Fibroblast of gingiva (primary cell): ENCODE data around the gene ETV5.
A peak's percentile ranks its signal among the peaks of the same experiment; 100 is the strongest.

Experiments used
- DNase-seq: peaks from one replicate; pipeline ENCODE4 v3.0.0-alpha.2; 2011; ENCODE audit warnings: low read depth

ETV5 gene

DNA sequence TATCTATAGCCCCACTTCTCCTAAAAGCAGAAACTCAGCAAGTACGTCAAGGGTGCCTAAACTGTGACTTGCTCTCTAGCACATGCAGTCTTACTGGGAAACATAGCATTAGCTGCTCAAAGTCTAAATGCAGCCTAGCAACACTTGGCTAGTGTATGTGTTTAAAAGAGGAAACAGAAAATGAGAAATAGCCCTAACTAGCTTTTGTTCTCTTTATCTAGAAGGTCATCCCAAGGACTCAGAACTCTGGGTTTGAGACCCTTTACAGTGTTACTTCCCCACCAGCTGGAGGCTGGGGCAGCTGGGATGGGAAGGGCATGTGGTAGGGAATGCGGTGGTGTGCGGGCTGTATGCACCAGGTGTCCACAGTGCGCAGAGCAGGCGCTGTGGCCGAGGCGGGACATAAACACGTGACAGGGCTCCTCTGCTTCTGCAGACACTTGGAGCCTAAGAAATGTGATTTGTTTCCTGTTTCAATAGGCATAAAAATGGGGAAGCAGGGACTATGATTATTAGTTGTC lies 13.3 kb downstream of the ETV5 start:
- DNase-seq: no peak

DNA sequence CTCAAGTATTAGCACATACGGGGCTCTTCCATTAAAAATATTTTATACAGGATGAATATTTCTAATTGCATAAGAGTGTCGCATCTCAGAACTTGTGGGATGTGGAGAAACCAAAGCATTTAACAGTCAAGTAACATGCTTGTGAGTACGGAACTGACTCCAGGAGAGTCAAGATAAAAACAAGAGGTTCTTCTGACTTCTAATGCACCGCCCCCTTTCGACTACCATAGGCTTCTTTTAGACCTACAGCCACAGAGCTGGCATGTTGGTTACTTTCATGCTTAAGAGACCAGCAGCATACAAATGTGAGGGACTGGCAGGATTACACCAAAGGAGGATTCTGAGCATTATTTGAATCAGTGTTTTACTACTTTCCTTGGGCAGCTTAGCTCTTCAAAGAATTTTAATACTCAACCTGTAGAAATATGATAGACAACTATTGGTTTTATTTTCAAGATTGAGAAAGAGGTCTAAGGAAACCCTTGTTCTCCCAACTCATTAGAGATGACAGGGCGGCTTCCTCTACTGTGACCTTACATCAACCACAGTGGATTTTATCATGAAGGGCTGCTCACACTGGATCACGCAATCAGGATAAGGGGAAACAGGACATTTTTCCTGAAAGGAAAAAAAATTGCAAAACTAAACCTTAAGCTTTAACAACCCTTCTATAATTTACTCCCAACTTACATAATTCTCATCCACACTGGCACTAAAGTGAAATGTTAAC lies 14.0 kb downstream of the ETV5 start:
- DNase-seq: no peak

DNA sequence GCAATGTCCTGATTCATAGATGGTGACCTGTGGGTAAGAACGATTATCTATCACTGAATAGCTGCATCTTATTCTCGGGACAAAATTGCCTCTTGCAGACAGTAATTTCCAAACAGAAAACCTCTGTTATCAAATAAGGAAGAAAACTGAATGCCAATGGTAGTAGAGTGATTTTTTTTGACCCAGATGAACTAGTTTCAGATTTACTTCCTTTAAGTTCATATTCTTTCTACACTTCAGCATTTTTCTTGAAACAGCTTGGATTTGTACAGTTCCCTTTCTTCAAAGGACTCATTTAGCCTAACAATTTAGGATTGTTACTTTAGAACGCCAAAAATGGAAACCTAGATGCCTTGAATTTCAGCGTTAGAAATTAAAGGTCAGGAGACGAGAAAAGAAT lies 14.6 kb downstream of the ETV5 start:
- DNase-seq: no peak

DNA sequence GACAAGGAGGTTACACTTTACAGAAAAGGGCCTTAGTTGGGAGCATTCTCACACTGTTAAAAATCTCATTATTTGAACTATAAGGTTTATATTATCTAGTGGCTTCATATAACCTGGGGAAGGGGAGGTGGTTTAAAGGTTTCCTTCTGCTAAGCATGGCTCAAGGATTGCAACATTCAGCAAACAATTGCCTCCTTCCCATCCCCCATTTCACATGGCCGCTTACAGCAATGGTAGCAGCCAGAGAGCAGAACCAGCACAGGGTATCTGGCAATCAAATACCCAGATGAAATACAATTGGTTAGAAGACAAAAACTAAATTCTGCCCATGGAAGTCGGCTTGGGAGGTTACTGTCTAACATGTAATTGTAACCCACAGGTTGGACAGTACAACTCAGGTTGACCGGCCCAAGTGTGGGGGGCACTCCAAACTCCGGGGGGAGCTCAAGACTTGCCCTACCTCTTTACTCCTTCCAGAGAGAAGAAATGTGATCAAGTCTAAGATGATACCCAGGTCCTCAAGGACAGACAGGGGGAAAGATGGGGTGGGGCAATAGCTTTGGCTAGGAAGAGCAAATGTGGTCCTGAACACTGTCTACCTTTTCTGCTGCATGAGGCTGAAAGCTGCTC lies 15.5 kb downstream of the ETV5 start:
- DNase-seq: no peak

DNA sequence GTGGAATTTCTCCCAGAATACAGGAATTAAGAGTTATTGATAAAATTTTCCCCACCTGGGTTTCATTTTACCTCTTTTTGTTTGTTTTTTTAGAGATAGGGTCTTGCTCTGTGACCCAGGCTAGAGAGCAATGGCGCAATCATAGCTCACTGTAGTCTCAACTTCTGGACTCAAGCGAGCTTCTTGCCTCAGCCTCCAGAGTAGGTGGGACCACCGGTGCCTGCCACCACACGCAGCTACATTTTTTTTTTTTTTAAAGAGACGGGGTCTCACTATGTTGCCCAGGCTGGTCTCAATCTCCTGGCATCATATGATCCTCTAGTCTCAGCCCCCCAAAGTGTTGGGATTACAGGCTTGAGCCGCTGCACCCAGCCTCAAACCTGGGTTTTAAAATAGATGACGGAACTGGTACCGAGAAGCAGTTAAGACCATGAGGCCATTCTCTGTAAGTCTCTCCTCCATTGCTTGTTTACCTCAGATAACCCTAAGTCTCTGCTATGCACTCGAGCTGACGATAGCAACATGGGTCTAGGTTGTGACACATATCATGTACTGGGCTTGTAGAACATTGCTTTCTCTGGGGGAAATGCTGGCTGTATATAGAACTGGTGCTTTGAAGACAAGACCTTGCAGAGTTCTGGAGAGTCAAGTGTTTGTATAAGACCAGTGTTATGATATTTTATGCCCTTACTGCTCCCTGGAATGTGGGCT lies 16.4 kb downstream of the ETV5 start:
- DNase-seq: no peak

DNA sequence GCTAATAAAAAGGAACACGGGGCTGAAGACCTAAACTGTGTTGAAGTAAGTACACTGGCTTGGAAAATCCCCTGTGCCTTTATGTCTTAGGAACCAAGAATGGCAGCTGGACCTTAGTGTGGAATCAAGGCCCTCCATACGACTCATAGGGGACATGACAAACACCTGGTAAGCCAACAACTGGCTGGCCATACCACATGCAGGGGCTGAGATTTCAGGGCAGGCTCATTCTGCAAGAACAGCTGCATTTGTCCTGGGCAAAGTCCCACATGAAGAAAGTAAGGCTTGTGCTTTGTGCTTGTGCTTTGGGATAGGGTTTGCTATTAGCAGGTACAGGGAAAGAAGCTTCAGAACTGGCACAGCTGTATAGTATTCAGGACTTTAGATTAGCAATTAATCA lies 18.0 kb downstream of the ETV5 start:
- no peak for DNase-seq

DNA sequence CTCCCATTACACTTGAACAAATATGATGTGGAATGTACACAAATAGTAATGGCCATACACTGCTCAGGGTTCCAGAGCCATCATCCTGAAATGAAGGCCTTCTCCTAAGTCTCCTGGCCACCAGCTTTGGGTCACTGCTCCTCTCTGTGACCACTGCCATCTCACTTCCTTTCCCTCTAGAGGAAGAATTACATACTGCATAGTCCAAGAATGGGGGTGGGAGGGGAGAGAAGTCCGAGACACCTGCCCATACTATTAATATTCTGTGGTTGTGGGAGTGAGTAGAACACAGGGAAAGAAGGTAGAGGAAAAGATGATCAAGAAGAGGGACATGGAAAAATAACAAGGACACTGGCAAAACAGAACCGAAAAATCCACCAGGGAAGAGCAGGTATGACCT lies 20.6 kb downstream of the ETV5 start:
- no peak for DNase-seq

DNA sequence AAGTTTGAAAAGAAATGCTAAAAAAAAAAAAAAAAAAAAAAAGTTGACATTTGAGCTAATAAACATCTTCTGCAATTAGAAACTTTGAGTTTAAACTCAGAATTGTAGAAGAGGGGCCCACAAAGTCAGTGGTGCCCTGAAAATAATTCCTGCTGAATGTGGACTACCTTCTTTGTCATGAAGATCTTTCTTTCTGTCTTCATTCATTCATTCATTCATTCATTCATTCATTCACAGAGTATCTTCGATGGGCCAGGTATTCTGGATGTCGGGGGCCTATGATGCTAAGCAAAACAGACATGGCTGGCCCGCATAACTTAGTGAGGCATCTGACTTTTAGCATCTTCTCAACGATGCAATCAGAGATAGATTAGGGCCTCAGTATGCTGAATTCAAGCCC lies 24.6 kb downstream of the ETV5 start:
- DNase-seq: no peak

DNA sequence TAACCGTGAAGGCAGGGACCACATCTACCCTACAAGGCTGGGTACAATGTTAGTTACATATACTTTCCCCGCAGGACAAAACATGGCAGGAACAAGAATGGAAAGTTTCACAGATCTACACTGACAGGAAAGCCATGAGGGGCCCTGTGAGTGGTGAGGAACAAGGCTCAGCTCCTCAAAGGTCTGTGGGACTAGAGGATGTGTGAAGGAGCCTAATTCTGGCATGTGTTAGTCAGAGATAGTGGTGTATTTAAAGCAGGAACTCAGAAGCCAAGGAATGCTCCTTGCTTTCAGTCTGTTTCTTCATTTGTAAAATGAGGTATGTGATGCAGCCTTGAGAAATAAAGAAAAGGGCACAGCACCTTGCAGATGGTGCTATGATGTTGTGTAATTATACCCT lies 25.1 kb downstream of the ETV5 start:
- no peak for DNase-seq

DNA sequence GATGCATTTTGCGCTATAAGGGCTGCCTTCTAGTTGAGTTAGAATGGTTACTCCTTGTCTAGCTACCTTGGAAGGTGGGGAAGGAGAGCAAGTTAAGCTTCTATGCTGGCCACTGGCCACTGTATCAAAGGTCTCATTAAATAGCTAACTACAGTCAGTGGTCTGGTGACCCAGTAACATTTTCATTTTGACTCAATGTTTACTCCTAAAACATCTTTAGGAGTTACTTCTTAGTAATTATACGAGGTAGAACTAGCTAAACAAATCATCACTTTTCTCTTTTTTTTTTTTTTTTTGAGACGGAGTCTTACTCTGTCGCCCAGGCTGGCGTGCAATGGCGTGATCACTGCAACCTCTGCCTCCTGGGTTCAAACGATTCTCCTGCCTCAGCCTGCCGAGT lies 26.7 kb downstream of the ETV5 start:
- DNase-seq: no peak

DNA sequence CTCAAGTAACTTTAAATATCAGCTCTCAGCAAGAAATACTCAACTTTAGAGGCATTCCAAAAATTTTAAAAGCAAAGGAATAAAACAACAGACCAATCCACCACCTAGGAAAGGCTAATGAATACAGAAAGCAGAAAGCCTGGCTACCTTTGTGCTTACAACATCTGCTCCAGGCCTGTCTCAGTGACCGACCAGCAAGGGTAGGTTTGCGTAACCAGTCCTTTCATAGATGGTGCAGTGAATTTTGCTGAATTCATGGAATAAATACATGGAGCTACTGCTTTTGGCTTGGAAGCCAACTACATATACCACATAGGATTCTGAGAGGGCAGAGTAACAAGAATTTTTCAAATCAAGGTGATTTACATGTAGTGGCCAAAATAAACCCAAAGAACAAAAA lies 27.2 kb downstream of the ETV5 start:
- no peak for DNase-seq

DNA sequence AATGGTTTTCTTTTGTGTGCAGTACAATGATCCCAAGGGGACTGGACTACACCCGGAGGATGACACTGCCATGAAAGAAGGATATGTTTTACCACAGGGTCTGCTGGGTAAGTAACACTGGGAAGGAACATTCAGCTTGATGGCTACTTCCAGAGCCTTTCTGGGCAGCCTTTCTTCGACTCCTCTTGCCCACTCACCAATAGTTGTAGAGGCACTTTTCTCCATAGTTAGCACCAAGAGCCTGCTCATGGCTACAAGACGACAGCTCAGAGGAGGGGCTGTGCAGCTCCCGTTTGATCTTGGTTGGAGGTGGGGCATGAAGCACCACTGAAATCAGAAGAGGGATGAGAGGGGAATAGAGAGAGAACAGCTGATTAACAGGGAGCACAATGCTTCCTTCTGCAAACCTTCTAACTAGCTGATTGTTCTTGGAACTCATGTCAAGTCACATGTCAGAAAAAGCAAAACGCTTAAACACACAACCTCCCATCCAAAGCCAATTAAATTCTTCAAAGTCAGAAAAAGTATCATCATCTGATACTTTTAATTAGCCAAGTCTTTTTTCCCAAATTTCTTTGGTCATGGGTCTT lies 27.9 kb downstream of the ETV5 start:
- no peak for DNase-seq

DNA sequence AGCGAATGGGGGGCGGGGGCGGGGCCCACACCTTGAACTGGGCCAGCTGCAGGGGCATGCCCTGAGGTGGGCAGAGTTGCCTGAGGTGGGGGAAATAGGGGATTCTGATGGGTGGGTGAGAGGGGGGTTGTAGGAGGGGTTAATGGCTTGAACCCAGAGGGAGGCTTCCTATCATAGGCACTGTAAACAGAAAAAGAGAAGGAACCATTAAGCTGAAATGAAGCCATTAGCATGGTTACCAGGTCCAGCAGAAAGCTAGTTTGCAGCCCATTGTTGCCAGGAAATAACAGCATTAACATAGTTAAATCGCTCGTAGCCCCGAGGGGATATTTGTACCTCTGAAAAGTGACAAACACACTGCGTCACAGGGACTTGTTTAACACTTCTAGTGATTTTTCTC lies 29.0 kb downstream of the ETV5 start:
- DNase-seq: no peak

DNA sequence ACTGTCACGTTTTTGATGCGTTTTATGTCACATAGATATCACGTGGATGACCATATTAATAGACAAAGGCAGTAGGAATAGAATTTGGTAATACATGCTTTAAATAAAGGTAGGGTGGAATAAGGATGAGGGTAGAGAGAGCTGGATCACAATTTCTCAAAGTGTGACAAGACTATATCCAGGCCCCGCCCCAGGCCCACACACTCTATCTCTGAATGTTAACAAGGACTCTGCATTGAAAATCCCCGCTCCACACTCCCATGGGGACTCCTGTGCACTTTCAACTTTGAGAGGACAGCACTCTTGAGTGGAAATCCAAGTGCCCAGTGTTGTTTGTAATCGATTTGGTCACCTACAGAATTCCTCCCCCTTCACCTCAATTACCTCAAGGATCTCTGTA lies 31.4 kb downstream of the ETV5 start:
- no peak for DNase-seq

DNA sequence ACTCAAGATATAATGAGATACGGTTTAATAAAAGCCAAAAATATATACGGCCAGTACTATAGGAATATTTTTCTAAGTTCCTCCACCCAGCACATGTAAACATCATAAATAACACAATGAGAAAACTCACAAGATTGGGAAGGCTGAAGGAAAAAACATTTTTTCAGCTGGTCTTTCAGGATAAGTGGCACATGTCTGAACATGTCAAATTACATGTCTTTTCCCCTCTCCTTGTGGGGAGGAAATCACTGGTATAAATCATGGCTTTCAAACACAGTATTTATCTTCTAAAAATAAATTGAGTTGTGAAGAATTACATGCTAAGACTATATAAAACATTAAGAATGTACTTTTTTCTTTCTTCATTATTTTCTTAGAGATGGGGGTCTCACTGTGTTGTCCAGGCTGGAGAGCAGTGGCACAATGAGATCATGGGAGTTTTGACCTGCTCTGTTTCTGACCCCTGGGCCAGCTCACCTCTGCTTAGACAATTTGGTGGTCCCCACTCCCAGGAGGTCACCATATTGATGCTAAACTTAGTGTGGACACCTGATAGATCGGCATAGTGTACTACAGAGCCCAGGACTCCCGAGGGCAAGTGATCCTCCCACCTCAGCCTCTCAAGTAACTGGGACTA lies 32.8 kb downstream of the ETV5 start:
- no peak for DNase-seq

DNA sequence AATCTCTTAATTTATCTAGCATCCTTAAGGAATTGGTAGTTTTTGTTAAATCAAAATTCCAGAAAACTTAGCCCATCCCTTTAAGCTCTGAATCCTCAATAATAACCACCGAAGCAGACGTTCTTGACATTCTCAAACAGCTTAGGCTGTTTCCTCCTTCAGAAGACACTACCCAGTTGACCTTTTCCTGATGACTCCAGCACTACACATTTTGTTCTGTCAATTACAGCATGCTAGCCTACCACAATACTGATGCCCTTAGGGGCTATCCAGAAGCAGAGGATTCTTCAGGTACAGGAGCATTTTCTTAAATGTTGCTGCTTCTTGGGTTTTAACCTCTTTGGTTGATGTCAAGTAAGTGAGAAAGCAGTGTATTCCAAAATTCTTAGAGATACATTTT lies 33.4 kb downstream of the ETV5 start:
- DNase-seq: no peak

DNA sequence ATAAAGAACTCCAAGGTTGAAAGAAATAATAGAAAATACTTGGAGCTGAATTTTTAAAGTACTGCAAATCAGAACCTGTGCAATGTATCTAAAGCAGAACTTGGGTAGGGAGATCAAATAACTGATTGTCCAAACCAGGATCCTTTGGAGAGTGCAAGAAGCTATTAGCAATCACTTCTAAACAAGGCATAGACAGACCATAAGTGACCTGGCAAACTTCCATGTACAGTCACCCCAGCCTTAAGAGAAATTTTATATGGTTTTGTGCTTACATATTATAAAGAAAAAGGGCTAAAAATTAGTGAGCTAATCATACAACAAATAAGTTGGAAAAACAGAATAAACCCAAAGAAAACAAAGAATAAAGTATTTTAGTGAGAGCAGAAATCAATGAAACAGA lies 35.2 kb downstream of the ETV5 start:
- no peak for DNase-seq

DNA sequence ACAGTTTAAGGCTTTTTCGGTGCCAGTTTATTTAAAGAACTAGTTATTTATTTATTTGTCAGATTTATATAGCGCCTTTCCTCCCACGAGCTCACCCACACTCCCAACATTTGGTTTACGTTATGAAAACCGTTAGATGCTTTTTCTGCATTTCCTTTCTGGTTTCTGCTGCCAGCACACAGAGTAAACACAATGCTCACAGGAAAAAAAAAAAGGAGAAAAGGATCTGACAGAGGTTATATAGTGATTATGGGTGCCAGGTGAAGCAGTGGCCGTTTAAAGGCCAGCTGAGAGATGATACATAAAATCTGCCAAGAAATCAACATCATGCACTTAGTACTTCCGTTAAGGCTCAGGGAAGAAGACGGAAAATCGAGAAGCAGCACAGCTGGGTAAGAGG lies 37.9 kb downstream of the ETV5 start:
- DNase-seq: peak; percentile 56

DNA sequence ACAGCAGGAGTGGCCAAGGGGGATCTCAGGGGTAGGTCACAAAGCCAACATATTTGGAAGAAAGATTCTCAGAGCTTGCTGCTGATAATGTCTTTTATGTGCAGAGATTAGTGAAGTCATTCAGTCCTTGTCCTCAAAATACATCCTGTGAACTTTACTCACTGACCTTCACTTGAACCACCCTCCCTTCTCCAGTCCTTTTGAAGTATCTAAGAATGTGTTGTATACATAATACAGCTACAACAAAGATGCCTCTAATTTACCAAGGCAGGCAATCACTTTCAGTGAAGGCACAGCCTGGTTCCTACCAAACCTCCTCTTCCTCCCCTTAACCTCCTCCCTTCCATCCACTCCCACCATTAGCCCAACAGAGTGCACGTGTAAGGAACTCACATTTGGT lies 38.3 kb downstream of the ETV5 start:
- no peak for DNase-seq

DNA sequence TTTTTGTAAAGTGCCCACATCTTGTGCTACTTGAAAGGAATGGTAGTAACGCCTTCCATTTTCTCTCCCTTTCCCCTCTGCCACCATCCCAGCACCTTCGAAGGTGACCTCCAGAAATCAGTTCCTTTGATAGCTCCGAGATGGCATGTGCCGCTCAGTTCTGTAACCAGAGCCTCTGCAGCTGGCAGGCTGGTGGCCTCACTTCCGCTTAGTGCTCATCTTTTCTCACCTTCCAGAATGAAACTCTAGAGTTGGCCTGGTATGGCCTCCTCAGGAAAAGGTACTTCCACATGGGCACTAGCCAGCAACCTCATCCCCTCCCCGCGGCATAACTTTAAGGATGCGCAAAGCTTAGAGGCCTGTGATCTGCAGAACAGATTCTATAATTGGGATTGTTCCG lies 38.8 kb downstream of the ETV5 start:
- no peak for DNase-seq

DNA sequence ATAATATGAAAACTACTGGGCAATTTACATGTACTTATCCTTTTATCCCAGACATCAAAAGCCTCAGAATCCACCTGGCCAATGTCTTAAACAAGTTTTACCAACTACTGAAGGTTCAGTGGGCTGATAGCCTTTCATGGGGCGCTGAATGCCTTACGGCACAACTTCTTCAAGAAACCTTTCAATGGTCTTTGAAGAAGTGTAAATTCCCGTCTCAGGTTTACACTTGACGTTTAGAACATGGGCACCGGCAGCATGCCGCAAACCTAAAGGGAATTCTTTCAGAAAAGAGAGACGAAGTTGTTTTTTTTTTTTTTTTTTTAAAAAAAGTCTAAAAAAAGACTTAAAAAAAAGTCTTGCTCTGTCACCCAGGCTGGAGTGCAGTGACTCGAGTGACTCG lies 39.7 kb downstream of the ETV5 start:
- no peak for DNase-seq

DNA sequence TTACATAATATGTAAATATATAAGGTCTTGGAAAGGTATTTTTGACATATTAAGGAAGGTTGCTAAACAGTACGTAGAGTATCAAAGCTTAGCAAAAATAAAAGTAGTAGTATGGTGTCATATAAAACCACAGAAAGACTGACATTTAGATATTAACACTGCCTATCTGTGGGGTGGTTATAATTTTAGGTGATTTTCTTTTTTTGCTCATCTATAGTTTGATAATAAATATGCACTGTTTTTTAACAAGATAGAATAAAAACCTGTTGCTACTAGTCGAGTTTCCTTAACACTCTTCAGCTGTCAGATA lies 40.7 kb downstream of the ETV5 start:
- DNase-seq: no peak
